Gastrocnemius medialis (tissue), 4 donors: Measurements from ENCODE around the gene RPL10A.

Source experiments
- POLR2A ChIP-seq, 2 donors: fragments of 450-650 bp; IDR thresholded peaks; one replicate each; pipeline ENCODE4 v1.6.1; 2017; ENCODE audit warnings: antibody characterized with exemption in 2 of 2, mild to moderate bottlenecking in 2 of 2, moderate library complexity in 2 of 2
- TF ChIP-seq, protein P1 (sequence below), 5 experiments: fragments of 450-650 bp in 3 of 5; fragments of 200-600 bp in 2 of 5; sonication (generic) in 2 of 5; IDR thresholded peaks in 4 of 5; conservative IDR thresholded peaks in 1 of 5; 1 replicate in 4 of 5; 2 replicates in 1 of 5; pipeline ENCODE4 v1.5.1; 2016 to 2019; ENCODE audit warnings: antibody characterized with exemption in 5 of 5, mild to moderate bottlenecking in 3 of 5, moderate library complexity in 3 of 5

DNA sequence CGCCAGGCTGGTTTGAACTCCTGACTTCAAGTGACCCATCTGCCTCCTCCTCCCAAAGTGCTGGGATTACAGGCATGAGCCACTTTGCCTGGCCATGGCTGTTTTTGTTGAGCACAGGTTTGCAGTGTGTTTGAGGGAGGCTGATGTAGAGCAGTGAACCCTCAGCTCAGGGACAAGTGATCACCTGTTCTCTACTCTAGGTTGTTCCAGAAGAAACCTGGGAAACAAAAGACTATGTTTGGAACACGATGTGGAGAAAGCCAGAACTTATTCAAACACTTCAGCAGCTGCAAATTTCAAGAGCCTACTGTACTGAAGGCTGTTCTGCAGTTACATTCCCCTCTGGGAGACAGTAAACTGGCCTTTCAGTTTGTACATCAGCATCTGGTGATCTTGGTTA lies 39.8 kb downstream of the RPL10A start:
- TF ChIP-seq, protein P1, sequence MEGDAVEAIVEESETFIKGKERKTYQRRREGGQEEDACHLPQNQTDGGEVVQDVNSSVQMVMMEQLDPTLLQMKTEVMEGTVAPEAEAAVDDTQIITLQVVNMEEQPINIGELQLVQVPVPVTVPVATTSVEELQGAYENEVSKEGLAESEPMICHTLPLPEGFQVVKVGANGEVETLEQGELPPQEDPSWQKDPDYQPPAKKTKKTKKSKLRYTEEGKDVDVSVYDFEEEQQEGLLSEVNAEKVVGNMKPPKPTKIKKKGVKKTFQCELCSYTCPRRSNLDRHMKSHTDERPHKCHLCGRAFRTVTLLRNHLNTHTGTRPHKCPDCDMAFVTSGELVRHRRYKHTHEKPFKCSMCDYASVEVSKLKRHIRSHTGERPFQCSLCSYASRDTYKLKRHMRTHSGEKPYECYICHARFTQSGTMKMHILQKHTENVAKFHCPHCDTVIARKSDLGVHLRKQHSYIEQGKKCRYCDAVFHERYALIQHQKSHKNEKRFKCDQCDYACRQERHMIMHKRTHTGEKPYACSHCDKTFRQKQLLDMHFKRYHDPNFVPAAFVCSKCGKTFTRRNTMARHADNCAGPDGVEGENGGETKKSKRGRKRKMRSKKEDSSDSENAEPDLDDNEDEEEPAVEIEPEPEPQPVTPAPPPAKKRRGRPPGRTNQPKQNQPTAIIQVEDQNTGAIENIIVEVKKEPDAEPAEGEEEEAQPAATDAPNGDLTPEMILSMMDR (IDR thresholded peaks at IDR 0.05 in 4 of 5, conservative IDR thresholded peaks at IDR 0.05 in 1 of 5) = no peak
- no peak for TF ChIP-seq POLR2A (IDR thresholded peaks at IDR 0.05)
